ENCODE results near the gene NUMA1. TPM values are rescaled to one million over a fixed set of nuclear protein-coding genes. Genes with fewer than 3 reads are reported as not detected.

The NUMA1 gene
- total RNA-seq, 2 donors from 2014 or later, result 130 to 132 TPM

DNA sequence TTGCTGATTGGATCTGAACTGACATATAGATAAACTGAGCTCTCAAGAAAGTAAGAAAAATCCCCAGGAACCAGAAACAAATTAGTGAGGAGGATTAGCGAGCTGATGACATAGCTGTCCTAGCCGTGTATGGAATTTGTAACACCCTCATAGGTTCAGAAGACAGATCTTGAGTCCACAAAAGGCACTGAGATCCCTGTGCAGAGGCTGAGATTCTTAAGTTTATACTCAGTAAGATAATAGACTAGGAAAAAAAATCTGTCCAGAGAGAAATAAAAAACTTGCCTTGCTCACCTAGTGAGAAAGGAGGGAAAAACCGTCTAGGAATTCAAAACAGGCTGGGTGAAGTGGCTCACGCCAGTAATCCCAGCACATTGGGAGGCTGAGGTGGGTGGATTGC, 4.6 kb downstream of the NUMA1 start:
- TF ChIP-seq, protein P1, sequence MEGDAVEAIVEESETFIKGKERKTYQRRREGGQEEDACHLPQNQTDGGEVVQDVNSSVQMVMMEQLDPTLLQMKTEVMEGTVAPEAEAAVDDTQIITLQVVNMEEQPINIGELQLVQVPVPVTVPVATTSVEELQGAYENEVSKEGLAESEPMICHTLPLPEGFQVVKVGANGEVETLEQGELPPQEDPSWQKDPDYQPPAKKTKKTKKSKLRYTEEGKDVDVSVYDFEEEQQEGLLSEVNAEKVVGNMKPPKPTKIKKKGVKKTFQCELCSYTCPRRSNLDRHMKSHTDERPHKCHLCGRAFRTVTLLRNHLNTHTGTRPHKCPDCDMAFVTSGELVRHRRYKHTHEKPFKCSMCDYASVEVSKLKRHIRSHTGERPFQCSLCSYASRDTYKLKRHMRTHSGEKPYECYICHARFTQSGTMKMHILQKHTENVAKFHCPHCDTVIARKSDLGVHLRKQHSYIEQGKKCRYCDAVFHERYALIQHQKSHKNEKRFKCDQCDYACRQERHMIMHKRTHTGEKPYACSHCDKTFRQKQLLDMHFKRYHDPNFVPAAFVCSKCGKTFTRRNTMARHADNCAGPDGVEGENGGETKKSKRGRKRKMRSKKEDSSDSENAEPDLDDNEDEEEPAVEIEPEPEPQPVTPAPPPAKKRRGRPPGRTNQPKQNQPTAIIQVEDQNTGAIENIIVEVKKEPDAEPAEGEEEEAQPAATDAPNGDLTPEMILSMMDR (conservative IDR thresholded peaks at IDR 0.05), result no peak
- peak overlapping the region; percentile 84 for H3K27ac Mint-ChIP-seq
- H3K4me1 ChIP-seq (ENCODE audit: control insufficient read depth, insufficient read depth, low read length), result no peaks in the 10 kb centered on the region
- DNase-seq, result no peak
- H3K27me3 ChIP-seq (ENCODE audit: control insufficient read depth, insufficient read depth, low read length, poor library complexity, severe bottlenecking), result no peaks in the 10 kb centered on the region
- H3K27me3 Mint-ChIP-seq (ENCODE audit: insufficient read depth), result no peaks in the 10 kb centered on the region
- 92 to 94% methylated on average over 4 of the region's 4 CpGs for WGBS, 2 experiments (ENCODE audit: insufficient coverage in 1 of 2, insufficient read length in 1 of 2)
- peaks cover 4% of the 10 kb centered on the region for H3K36me3 ChIP-seq (ENCODE audit: control insufficient read depth, insufficient read depth, low read length)
- no peak overlapping the region for H3K9ac ChIP-seq (ENCODE audit: extremely low read depth, low read length, poor library complexity, severe bottlenecking)
- no peak overlapping the region for H3K4me3 Mint-ChIP-seq
- no peak overlapping the region for H3K27ac ChIP-seq (ENCODE audit: low read depth, low read length)
- H3K4me1 Mint-ChIP-seq, result peaks cover 19% of the 10 kb centered on the region
- no peak overlapping the region for H3K4me3 ChIP-seq (ENCODE audit: low read length)
- H3K9me3 Mint-ChIP-seq, result no peaks in the 10 kb centered on the region
- peaks cover 11% of the 10 kb centered on the region for H3K36me3 Mint-ChIP-seq (ENCODE audit: low read depth)
- H3K9me3 ChIP-seq (ENCODE audit: control insufficient read depth, low read length), result no peaks in the 10 kb centered on the region

DNA sequence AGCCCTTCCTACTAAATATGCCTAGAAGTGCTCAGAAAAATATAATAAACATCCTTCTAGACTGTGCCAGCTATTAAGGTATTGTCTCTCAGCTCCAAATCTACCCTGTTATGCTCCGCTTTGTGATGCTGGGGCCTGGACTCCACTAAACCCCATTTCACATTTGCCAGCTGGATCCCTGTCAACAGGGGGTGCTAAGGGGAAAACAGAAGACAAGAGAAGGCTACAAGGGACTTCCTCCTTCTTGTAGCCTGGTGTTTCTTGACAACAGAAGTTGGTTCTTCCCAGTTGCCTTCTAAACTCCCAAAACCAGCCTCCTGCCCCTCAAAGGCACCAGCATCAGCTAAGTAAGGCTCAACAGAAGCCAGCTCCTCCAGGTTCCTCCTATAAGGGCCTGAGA, 5.2 kb downstream of the NUMA1 start:
- WGBS, 2 experiments (ENCODE audit: insufficient coverage in 1 of 2, insufficient read length in 1 of 2), result 100% methylated on average over 1 of the region's 1 CpG
- Histone ChIP-seq H3K27me3 (ENCODE audit: control insufficient read depth, insufficient read depth, low read length, poor library complexity, severe bottlenecking) (no peaks in the 10 kb centered on the region), H3K27ac (ENCODE audit: low read depth, low read length) (no peak overlapping the region), H3K4me1 (ENCODE audit: control insufficient read depth, insufficient read depth, low read length) (no peaks in the 10 kb centered on the region), H3K9me3 (ENCODE audit: control insufficient read depth, low read length) (no peaks in the 10 kb centered on the region), H3K4me3 (ENCODE audit: low read length) (no peak overlapping the region), H3K9ac (ENCODE audit: extremely low read depth, low read length, poor library complexity, severe bottlenecking) (no peak overlapping the region), H3K36me3 (ENCODE audit: control insufficient read depth, insufficient read depth, low read length) (peaks cover 4% of the 10 kb centered on the region)
- Mint-ChIP-seq H3K9me3 (no peaks in the 10 kb centered on the region), H3K36me3 (ENCODE audit: low read depth) (peaks cover 11% of the 10 kb centered on the region), H3K4me3 (no peak overlapping the region), H3K27me3 (ENCODE audit: insufficient read depth) (no peaks in the 10 kb centered on the region), H3K27ac (peak overlapping the region; percentile 84), H3K4me1 (peaks cover 24% of the 10 kb centered on the region)
- peak; percentile 66 for DNase-seq
- TF ChIP-seq, protein P1 (conservative IDR thresholded peaks at IDR 0.05), result peak; percentile 58

DNA sequence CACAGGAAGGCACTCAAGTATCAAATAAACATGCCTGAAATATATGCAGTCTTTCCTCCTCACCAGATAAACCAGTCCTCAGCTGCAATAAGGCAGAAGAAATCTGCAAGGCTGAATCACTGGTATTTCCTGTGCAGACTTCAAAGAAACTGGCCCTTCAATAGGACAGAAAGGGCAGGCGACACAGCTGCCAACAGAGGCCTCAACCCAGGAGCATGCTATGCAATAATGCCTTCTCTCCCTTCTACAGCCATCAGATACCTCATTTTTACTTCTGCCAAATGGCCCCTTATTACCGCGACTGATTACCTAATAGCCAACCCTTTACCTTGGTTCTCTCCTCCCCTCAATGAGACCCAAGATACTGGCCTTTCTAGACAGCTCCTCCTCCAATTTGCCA, 8.0 kb downstream of the NUMA1 start:
- no peak overlapping the region for H3K9ac ChIP-seq (ENCODE audit: extremely low read depth, low read length, poor library complexity, severe bottlenecking)
- 74 to 90% methylated on average over 3 of the region's 3 CpGs for WGBS, 2 experiments (ENCODE audit: insufficient coverage in 1 of 2, insufficient read length in 1 of 2)

More for the DNA sequence above, 8.0 kb downstream of the NUMA1 start:
- no peak overlapping the region for H3K4me3 ChIP-seq (ENCODE audit: low read length)
- H3K9me3 Mint-ChIP-seq, result no peaks in the 10 kb centered on the region
- H3K4me1 ChIP-seq (ENCODE audit: control insufficient read depth, insufficient read depth, low read length), result peaks cover 2% of the 10 kb centered on the region
- no peaks in the 10 kb centered on the region for H3K27me3 ChIP-seq (ENCODE audit: control insufficient read depth, insufficient read depth, low read length, poor library complexity, severe bottlenecking)
- no peak for DNase-seq
- H3K36me3 Mint-ChIP-seq (ENCODE audit: low read depth), result peaks cover 18% of the 10 kb centered on the region
- peaks cover 12% of the 10 kb centered on the region for H3K36me3 ChIP-seq (ENCODE audit: control insufficient read depth, insufficient read depth, low read length)
- no peaks in the 10 kb centered on the region for H3K27me3 Mint-ChIP-seq (ENCODE audit: insufficient read depth)
- H3K4me1 Mint-ChIP-seq, result peaks cover 38% of the 10 kb centered on the region
- TF ChIP-seq, protein P1 (conservative IDR thresholded peaks at IDR 0.05), result no peak
- H3K9me3 ChIP-seq (ENCODE audit: control insufficient read depth, low read length), result no peaks in the 10 kb centered on the region
- H3K27ac Mint-ChIP-seq, result no peak overlapping the region
- no peak overlapping the region for H3K4me3 Mint-ChIP-seq
- H3K27ac ChIP-seq (ENCODE audit: low read depth, low read length), result no peak overlapping the region
